ENCODE results near the gene BDNF.

GRCh38 chr11:27703481-27703880 is 3.2 kb upstream of the BDNF start:
- TF ChIP-seq, protein P1, sequence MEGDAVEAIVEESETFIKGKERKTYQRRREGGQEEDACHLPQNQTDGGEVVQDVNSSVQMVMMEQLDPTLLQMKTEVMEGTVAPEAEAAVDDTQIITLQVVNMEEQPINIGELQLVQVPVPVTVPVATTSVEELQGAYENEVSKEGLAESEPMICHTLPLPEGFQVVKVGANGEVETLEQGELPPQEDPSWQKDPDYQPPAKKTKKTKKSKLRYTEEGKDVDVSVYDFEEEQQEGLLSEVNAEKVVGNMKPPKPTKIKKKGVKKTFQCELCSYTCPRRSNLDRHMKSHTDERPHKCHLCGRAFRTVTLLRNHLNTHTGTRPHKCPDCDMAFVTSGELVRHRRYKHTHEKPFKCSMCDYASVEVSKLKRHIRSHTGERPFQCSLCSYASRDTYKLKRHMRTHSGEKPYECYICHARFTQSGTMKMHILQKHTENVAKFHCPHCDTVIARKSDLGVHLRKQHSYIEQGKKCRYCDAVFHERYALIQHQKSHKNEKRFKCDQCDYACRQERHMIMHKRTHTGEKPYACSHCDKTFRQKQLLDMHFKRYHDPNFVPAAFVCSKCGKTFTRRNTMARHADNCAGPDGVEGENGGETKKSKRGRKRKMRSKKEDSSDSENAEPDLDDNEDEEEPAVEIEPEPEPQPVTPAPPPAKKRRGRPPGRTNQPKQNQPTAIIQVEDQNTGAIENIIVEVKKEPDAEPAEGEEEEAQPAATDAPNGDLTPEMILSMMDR (conservative IDR thresholded peaks at IDR 0.05; ENCODE audit: low read depth in 2 of 2) = no peak
- TF ChIP-seq, protein P2, sequence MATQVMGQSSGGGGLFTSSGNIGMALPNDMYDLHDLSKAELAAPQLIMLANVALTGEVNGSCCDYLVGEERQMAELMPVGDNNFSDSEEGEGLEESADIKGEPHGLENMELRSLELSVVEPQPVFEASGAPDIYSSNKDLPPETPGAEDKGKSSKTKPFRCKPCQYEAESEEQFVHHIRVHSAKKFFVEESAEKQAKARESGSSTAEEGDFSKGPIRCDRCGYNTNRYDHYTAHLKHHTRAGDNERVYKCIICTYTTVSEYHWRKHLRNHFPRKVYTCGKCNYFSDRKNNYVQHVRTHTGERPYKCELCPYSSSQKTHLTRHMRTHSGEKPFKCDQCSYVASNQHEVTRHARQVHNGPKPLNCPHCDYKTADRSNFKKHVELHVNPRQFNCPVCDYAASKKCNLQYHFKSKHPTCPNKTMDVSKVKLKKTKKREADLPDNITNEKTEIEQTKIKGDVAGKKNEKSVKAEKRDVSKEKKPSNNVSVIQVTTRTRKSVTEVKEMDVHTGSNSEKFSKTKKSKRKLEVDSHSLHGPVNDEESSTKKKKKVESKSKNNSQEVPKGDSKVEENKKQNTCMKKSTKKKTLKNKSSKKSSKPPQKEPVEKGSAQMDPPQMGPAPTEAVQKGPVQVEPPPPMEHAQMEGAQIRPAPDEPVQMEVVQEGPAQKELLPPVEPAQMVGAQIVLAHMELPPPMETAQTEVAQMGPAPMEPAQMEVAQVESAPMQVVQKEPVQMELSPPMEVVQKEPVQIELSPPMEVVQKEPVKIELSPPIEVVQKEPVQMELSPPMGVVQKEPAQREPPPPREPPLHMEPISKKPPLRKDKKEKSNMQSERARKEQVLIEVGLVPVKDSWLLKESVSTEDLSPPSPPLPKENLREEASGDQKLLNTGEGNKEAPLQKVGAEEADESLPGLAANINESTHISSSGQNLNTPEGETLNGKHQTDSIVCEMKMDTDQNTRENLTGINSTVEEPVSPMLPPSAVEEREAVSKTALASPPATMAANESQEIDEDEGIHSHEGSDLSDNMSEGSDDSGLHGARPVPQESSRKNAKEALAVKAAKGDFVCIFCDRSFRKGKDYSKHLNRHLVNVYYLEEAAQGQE (IDR thresholded peaks at IDR 0.05; ENCODE audit: unreplicated experiment) = no peak
- TF ChIP-seq EZH2 (IDR thresholded peaks at IDR 0.05; ENCODE audit: low read depth, unreplicated experiment) (no peak), ETS1 (IDR thresholded peaks at IDR 0.05) (no peak), POLR2AphosphoS5 (IDR thresholded peaks at IDR 0.05; ENCODE audit: low read depth) (no peak), EZH2phosphoT487 (IDR thresholded peaks at IDR 0.05; ENCODE audit: unreplicated experiment) (no peak), NANOG (IDR thresholded peaks at IDR 0.05; ENCODE audit: borderline replicate concordance) (no peak), CREB1 (CRISPR knock-in tag; IDR thresholded peaks at IDR 0.05; ENCODE audit: low read depth) (no peak), JUNB (IDR thresholded peaks at IDR 0.05; ENCODE audit: unreplicated experiment) (no peak), STAT1 (IDR thresholded peaks at IDR 0.05; ENCODE audit: unreplicated experiment) (no peak)

All from GM23338 (cell line).